HepG2 (cell line): ENCODE results near the gene GNPAT. TPM values are rescaled to one million over a fixed set of nuclear protein-coding genes. Genes with fewer than 3 reads are reported as not detected.

Experiments used
- ATAC-seq: fragments of 200-7000 bp; cut with Tn5 transposase; 3 replicates; pipeline ENCODE4 v1.9.1; 2020; ENCODE audit warnings: mild to moderate bottlenecking, moderate library complexity
- BruUV-seq: library from RNA; stranded (reverse); fragments of 400-500 nt; replicated peaks from 2 replicates; lab custom pipeline; 2021; lab: Mats Ljungman, UMichigan
- CTCF ChIA-PET: fragments of 300-600 bp; formaldehyde crosslinking; extraction: SDS; loops from one replicate; lab custom pipeline; 2021; ENCODE audit warnings: low total read pairs, inconsistent platforms, low intra/inter-chr PET ratio; lab: Yijun Ruan, JAX
- POLR2A ChIA-PET: fragments of 350-600 bp; sonication (Branson Sonifier 250); formaldehyde crosslinking; loops from one replicate; lab custom pipeline; 2020; ENCODE audit warnings: antibody characterized with exemption, inconsistent platforms; lab: Yijun Ruan, JAX
- DNase-seq: peaks from one replicate; pipeline ENCODE4 v3.0.0-alpha.2; 2015; ENCODE audit warnings: low spot score
- FAIRE-seq: peaks from 3 replicates; lab custom pipeline; 2011; peaks lifted over from hg19 to GRCh38; lab: Jason Lieb, UNC
- H2AFZ ChIP-seq: one replicate; pipeline ENCODE4 v1.6.1; 2011; ENCODE audit warnings: low read length, inconsistent platforms
- H3K27ac ChIP-seq: fragments of 300-600 bp; 3 replicates; pipeline ENCODE4 v1.8.0; 2011; ENCODE audit warnings: mixed run types, mild to moderate bottlenecking, mixed read lengths, low read length, inconsistent platforms; ENCODE audit not compliant: insufficient read depth; ENCODE audit errors: extremely low read length
- H3K27me3 ChIP-seq, 2 experiments: fragments of 200-600 bp in 1 of 2; 2 replicates in 1 of 2; 3 replicates in 1 of 2; pipeline versions ENCODE4 v1.6.0 to v1.8.0; 2011; ENCODE audit warnings: low read length in 2 of 2, mild to moderate bottlenecking in 2 of 2, moderate library complexity in 2 of 2, inconsistent platforms in 1 of 2; ENCODE audit not compliant: insufficient read depth in 2 of 2, control insufficient read depth in 1 of 2
- H3K36me3 ChIP-seq, 2 experiments: fragments of 200-600 bp in 1 of 2; replicated peaks in 1 of 2; 2 replicates in 1 of 2; 3 replicates in 1 of 2; pipeline versions ENCODE4 v1.5.1 to v1.8.0; 2011; ENCODE audit warnings: low read length in 2 of 2, inconsistent platforms in 1 of 2; ENCODE audit not compliant: insufficient read depth in 2 of 2, control insufficient read depth in 1 of 2
- H3K4me1 ChIP-seq: 2 replicates; pipeline ENCODE4 v1.5.1; 2012; ENCODE audit warnings: low read length, inconsistent platforms; ENCODE audit not compliant: insufficient read depth
- H3K4me2 ChIP-seq: 2 replicates; pipeline ENCODE4 v1.6.0; 2011; ENCODE audit warnings: low read depth, low read length, inconsistent platforms
- H3K4me3 ChIP-seq, 3 experiments: fragments of 200-600 bp in 1 of 3; sonication (generic), shearing (Covaris generic) in 1 of 3; replicated peaks in 1 of 3; 2 replicates each; pipeline ENCODE4 v1.5.1; 2011 to 2016; ENCODE audit warnings: low read length in 3 of 3, inconsistent platforms in 2 of 3, low read depth in 2 of 3, mild to moderate bottlenecking in 2 of 3, control low read depth in 1 of 3, mixed read lengths in 1 of 3; ENCODE audit not compliant: insufficient read depth in 1 of 3
- H3K79me2 ChIP-seq: one replicate; pipeline ENCODE4 v1.6.1; 2011; ENCODE audit warnings: low read length, inconsistent platforms; ENCODE audit not compliant: insufficient read depth
- H3K9ac ChIP-seq: 2 replicates; pipeline ENCODE4 v1.6.0; 2011; ENCODE audit warnings: mild to moderate bottlenecking, low read depth, low read length, inconsistent platforms; ENCODE audit not compliant: insufficient read depth
- H3K9me3 ChIP-seq: 2 replicates; pipeline ENCODE4 v1.5.1; 2012; ENCODE audit warnings: mild to moderate bottlenecking, low read length
- H4K20me1 ChIP-seq: 2 replicates; pipeline ENCODE4 v1.6.0; 2011; ENCODE audit warnings: inconsistent platforms, mild to moderate bottlenecking, low read length, moderate library complexity; ENCODE audit not compliant: insufficient read depth
- FOXA3 ChIP-seq: IDR thresholded peaks from 2 replicates; pipeline ENCODE4 v1.6.1; 2016; ENCODE audit warnings: missing genetic modification reagents, missing compliant biosample characterization
- HNRNPLL ChIP-seq: fragments of 200-400 bp; formaldehyde crosslinking; IDR thresholded peaks from 2 replicates; pipeline ENCODE4 v1.6.1; 2017; ENCODE audit warnings: mild to moderate bottlenecking, low read depth, low read length; ENCODE audit not compliant: poor library complexity, severe bottlenecking
- IKZF5 ChIP-seq: IDR thresholded peaks from 2 replicates; pipeline ENCODE4 v1.6.1; 2018; ENCODE audit warnings: missing genetic modification reagents, mild to moderate bottlenecking, missing compliant biosample characterization
- KMT2A ChIP-seq: sonication (generic); formaldehyde crosslinking; IDR thresholded peaks from 2 replicates; pipeline ENCODE4 v1.4.0; 2020; ENCODE audit warnings: missing genetic modification reagents
- NCOA2 ChIP-seq: sonication (generic); formaldehyde crosslinking; IDR thresholded peaks from 2 replicates; pipeline ENCODE4 v1.8.0; 2022; ENCODE audit warnings: inconsistent platforms
- RNF219 ChIP-seq: sonication (generic); formaldehyde crosslinking; IDR thresholded peaks from 2 replicates; pipeline ENCODE4 v1.5.0; 2020; ENCODE audit warnings: mild to moderate bottlenecking, missing genetic modification reagents
- SOX6 ChIP-seq, 2 experiments: fragments of 450-650 bp in 1 of 2; sonication (generic) in 1 of 2; formaldehyde crosslinking in 1 of 2; IDR thresholded peaks; 2 replicates each; pipeline versions ENCODE4 v1.4.0 to v1.6.1; 2017 to 2020; ENCODE audit warnings: antibody characterized with exemption in 1 of 2, mild to moderate bottlenecking in 1 of 2, missing genetic modification reagents in 1 of 2
- WIZ ChIP-seq: sonication (generic); formaldehyde crosslinking; IDR thresholded peaks from 2 replicates; pipeline ENCODE4 v1.5.1; 2020; ENCODE audit warnings: mild to moderate bottlenecking, missing genetic modification reagents
- ZNF253 ChIP-seq: sonication (generic); formaldehyde crosslinking; IDR thresholded peaks from 2 replicates; pipeline ENCODE4 v1.8.0; 2022; ENCODE audit warnings: mild to moderate bottlenecking, missing genetic modification reagents, borderline replicate concordance
- ZNF431 ChIP-seq: sonication (generic); formaldehyde crosslinking; IDR thresholded peaks from 2 replicates; pipeline ENCODE4 v1.9.0; 2022; ENCODE audit warnings: missing genetic modification reagents, low read depth, mild to moderate bottlenecking, borderline replicate concordance
- ZNF432 ChIP-seq: sonication (generic); formaldehyde crosslinking; IDR thresholded peaks from 2 replicates; pipeline ENCODE4 v1.5.0; 2020; ENCODE audit warnings: missing genetic modification reagents, mild to moderate bottlenecking, borderline replicate concordance
- ZNF501 ChIP-seq: sonication (generic); formaldehyde crosslinking; IDR thresholded peaks from 2 replicates; pipeline ENCODE4 v1.5.1; 2020; ENCODE audit warnings: mild to moderate bottlenecking, moderate library complexity, missing genetic modification reagents
- ZNF562 ChIP-seq: sonication (generic); formaldehyde crosslinking; IDR thresholded peaks from 2 replicates; pipeline ENCODE4 v1.8.0; 2022; ENCODE audit warnings: missing genetic modification reagents, borderline replicate concordance
- ZNF609 ChIP-seq: sonication (generic); formaldehyde crosslinking; IDR thresholded peaks from 2 replicates; pipeline ENCODE4 v1.4.0; 2020; ENCODE audit warnings: mild to moderate bottlenecking, missing genetic modification reagents, borderline replicate concordance
- ZNF614 ChIP-seq: IDR thresholded peaks from 2 replicates; pipeline ENCODE4 v1.6.1; 2018; ENCODE audit warnings: missing biosample characterization, missing genetic modification reagents, inconsistent platforms, borderline replicate concordance
- ZNF644 ChIP-seq: IDR thresholded peaks from 2 replicates; pipeline ENCODE4 v1.6.1; 2016; ENCODE audit warnings: low read depth
- ZNF660 ChIP-seq: sonication (generic); formaldehyde crosslinking; IDR thresholded peaks from 2 replicates; pipeline ENCODE4 v1.5.1; 2020; ENCODE audit warnings: mild to moderate bottlenecking, low read depth, missing genetic modification reagents, borderline replicate concordance
- ZNF703 ChIP-seq: sonication (generic); formaldehyde crosslinking; IDR thresholded peaks from 2 replicates; pipeline ENCODE4 v1.5.1; 2020; ENCODE audit warnings: missing genetic modification reagents, mild to moderate bottlenecking, moderate library complexity, borderline replicate concordance
- WGBS: methylation state at CpG from one replicate; pipeline ENCODE4 v1.1.6; 2017; ENCODE audit warnings: low lambda C conversion rate; 5-methylcytosine and 5-hydroxymethylcytosine counted together
- in situ Hi-C: cut with HindIII; loops from 2 replicates; pipeline ENCODE4 v1.10.0; 2017; ENCODE audit warnings: low pct_unique_long_range_greater_than_20kb; ENCODE audit not compliant: extremely low pct_ligation_motif_present
- intact Hi-C: fragments of 100-400 bp; cut with micrococcal nuclease; formaldehyde crosslinking; loops from one replicate; pipeline ENCODE4 v1.10.0; 2022; ENCODE audit not compliant: unreplicated experiment
- polyA plus RNA-seq, 8 experiments: library from polyadenylated mRNA; depleted of rRNA in 3 of 8; stranded (reverse) in 7 of 8; unstranded in 1 of 8; fragments of >200 nt; fragmentation: Illumina TruSeq in 4 of 8; extraction: Trizol in 4 of 8; gene quantifications; 2 replicates each; pipeline versions ENCODE4 v1.2.1 to v1.2.3, GENCODE V29; 2011 to 2016; ENCODE audit warnings: low read depth in 4 of 8, missing spikeins in 1 of 8, mixed read lengths in 1 of 8; ENCODE audit not compliant: insufficient read depth in 1 of 8
- total RNA-seq, 5 experiments: library from RNA; depleted of rRNA; stranded (reverse); fragments of >200 nt; fragmentation: Illumina TruSeq; extraction: Trizol; gene quantifications; 2 replicates each; pipeline ENCODE4 v1.2.3, GENCODE V29; 2016; ENCODE audit warnings: low read depth in 1 of 5

Gene GNPAT
- total and polyA plus RNA-seq, 2 of the 13 experiments (the other 11 are each of a cell fraction or from before 2014, with no cell fraction given) = 58.3 to 114 TPM

- no peaks in the 10 kb centered on the region for H4K20me1 ChIP-seq
- H3K9ac ChIP-seq = no peak overlapping the region
- no TSS peak for BruUV-seq
- H3K27me3 ChIP-seq = peaks cover 3 to 48% of the 10 kb centered on the region in 2 experiments; a peak in 3 of 5 replicates
- DNase-seq (no peak), ATAC-seq (no peak), FAIRE-seq (no peak)
- in situ Hi-C loops = no loop called here
- H3K36me3 ChIP-seq = no peaks in the 10 kb centered on the region
- H3K9me3 ChIP-seq = no peaks in the 10 kb centered on the region
- H3K79me2 ChIP-seq = no peaks in the 10 kb centered on the region
- no peak overlapping the region for H2AFZ ChIP-seq
- no peak overlapping the region for H3K4me2 ChIP-seq
- H3K4me3 ChIP-seq = no peak overlapping the region
- 0% methylated on average over 1 of the region's 2 CpGs for WGBS
- intact Hi-C loops = no loop called here
- CTCF ChIA-PET = no interaction called here
- H3K27ac ChIP-seq = no peak overlapping the region
- peaks cover 57% of the 10 kb centered on the region for H3K4me1 ChIP-seq
- POLR2A ChIA-PET = no interaction called here
- TF ChIP-seq ZNF614 (CRISPR knock-in tag) (no peak), ZNF501 (no peak), ZNF703 (CRISPR knock-in tag) (no peak), NCOA2 (CRISPR knock-in tag) (no peak), ZNF432 (CRISPR knock-in tag) (no peak), SOX6 (IDR thresholded peaks at IDR 0.05) (no peak), SOX6 (CRISPR knock-in tag; IDR thresholded peaks at IDR 0.05) (no peak), IKZF5 (CRISPR knock-in tag) (no peak), WIZ (CRISPR knock-in tag) (no peak), ZNF660 (CRISPR knock-in tag) (no peak), ZNF644 (CRISPR knock-in tag) (no peak), ZNF609 (CRISPR knock-in tag) (no peak), FOXA3 (no peak), RNF219 (no peak), ZNF562 (CRISPR knock-in tag) (no peak), KMT2A (CRISPR knock-in tag) (no peak), HNRNPLL (no peak), ZNF253 (no peak), ZNF431 (CRISPR knock-in tag) (no peak)
Measured at GRCh38 chr1:231196728-231197127, 44.3 kb upstream of the GNPAT start.
